Activated CD4-positive, alpha-beta T cell treated with anti-CD3 and anti-CD28 coated beads, Interleukin-2, amount 10 ng/mL, durations not matched to agents 24 days and 14 days (primary cell): ENCODE measurements around the gene TIMM21. TPM values are rescaled to one million over a fixed set of nuclear protein-coding genes. Genes with fewer than 3 reads are reported as not detected.

Experiments used
- DNase-seq: peaks from one replicate; pipeline ENCODE4 v3.0.0; 2022
- H3K27ac Mint-ChIP-seq: one replicate; pipeline ENCODE4 v1.8.0; 2022; ENCODE audit warnings: mild to moderate bottlenecking, mixed read lengths
- H3K27me3 Mint-ChIP-seq: one replicate; pipeline ENCODE4 v1.8.0; 2022; ENCODE audit warnings: mixed read lengths
- H3K36me3 Mint-ChIP-seq: one replicate; pipeline ENCODE4 v1.8.0; 2022; ENCODE audit warnings: low read depth, mild to moderate bottlenecking, mixed read lengths
- H3K4me1 Mint-ChIP-seq: one replicate; pipeline ENCODE4 v1.8.0; 2021; ENCODE audit warnings: mixed read lengths
- H3K4me3 Mint-ChIP-seq: one replicate; pipeline ENCODE4 v1.8.0; 2022; ENCODE audit warnings: mild to moderate bottlenecking, moderate library complexity, mixed read lengths
- H3K9me3 Mint-ChIP-seq: one replicate; pipeline ENCODE4 v1.8.0; 2021; ENCODE audit warnings: mixed read lengths
- intact Hi-C: fragments of 100-400 bp; cut with micrococcal nuclease; formaldehyde crosslinking; loops from one replicate; pipeline ENCODE4 v1.15.1; 2023
- total RNA-seq: library from RNA; stranded (reverse); gene quantifications from 2 replicates; pipeline ENCODE4 v1.2.3, GENCODE V29; 2022

Gene TIMM21
- total RNA-seq, 1 donor from 2014 or later, result 71.8 TPM

DNA sequence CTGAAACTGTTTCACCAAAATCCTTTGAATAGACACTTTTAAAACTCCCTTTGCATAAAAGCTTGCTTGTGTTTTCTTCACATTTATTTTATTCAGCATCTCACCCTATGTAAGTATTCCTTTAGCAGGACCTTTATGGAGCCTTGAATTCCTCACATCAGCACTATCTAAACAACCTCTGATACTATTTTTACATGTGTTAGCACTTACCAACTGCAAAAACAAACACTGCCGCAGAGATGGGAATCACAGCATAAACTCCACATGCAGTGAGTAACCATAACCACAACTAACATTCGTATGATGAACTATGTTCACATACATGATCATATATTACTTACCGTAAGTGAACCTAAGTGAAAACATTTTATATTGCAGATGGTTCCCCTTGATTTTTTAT is 16.1 kb upstream of the TIMM21 start:
- no peaks in the 10 kb centered on the region for H3K27me3 Mint-ChIP-seq
- no peaks in the 10 kb centered on the region for H3K9me3 Mint-ChIP-seq
- H3K4me1 Mint-ChIP-seq, result peaks cover 3% of the 10 kb centered on the region
- H3K27ac Mint-ChIP-seq, result no peak overlapping the region
- DNase-seq, result no peak
- H3K4me3 Mint-ChIP-seq, result no peak overlapping the region
- intact Hi-C loops, result no loop called here
- H3K36me3 Mint-ChIP-seq, result no peaks in the 10 kb centered on the region

DNA sequence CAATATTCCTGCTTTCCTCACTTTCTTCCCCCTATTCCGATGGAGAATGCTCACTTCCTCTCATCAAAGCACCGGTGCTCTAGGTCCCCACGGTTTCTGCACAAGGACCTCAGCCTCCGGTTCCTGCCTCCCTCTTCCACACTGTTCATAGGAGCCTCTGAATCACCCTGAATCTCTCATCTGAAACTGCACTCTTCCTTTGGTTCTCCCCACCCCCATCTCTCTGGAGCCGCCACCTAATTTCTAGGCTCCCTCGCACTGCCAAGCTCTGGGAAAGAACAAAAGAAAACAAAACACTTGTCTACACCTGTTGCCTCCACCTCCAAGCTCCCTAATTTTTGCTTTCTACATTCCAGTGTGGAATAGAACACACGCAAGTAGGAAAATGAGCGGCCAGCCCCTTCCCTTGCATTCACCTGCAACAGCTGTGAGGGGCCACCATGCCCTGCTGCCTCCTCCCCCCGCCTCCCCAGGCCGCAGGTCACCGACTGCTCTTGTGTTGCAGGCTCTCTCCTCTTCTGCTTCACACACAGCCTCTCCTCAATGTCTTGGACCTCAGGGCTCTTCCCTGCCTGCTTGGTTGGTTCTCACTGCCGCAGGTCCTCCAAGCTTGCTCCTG is 10.3 kb upstream of the TIMM21 start:
- H3K9me3 Mint-ChIP-seq, result no peaks in the 10 kb centered on the region
- peak overlapping the region; percentile 13 for H3K4me3 Mint-ChIP-seq
- intact Hi-C loops, result no loop called here
- no peak for DNase-seq
- no peaks in the 10 kb centered on the region for H3K36me3 Mint-ChIP-seq
- H3K27ac Mint-ChIP-seq, result peak overlapping the region; percentile 91
- no peaks in the 10 kb centered on the region for H3K27me3 Mint-ChIP-seq
- H3K4me1 Mint-ChIP-seq, result peaks cover 34% of the 10 kb centered on the region

DNA sequence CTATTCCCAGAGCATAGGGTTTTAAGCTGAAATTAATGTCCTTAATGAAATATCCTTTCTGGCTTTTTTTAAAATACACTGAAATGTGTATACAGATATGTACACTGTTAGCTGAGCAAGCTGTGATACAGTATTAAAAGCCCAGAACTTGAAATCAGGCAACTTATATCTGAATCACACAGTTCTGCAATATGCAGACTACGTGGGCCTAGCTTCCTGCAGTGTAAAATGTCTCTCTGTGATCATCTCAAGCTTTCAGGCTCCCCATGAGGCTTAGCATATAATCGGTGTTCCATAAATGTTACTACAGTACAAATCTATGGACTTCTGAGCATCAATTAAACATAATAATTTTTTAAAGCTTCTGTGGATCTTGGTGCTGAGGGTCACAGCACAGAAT is 8.9 kb upstream of the TIMM21 start:
- H3K36me3 Mint-ChIP-seq, result no peaks in the 10 kb centered on the region
- peaks cover 3% of the 10 kb centered on the region for H3K27me3 Mint-ChIP-seq
- peaks cover 37% of the 10 kb centered on the region for H3K4me1 Mint-ChIP-seq
- H3K4me3 Mint-ChIP-seq, result peak overlapping the region; percentile 79
- peak overlapping the region; percentile 91 for H3K27ac Mint-ChIP-seq
- no peaks in the 10 kb centered on the region for H3K9me3 Mint-ChIP-seq
- no peak for DNase-seq
- intact Hi-C loops, result no loop called here

DNA sequence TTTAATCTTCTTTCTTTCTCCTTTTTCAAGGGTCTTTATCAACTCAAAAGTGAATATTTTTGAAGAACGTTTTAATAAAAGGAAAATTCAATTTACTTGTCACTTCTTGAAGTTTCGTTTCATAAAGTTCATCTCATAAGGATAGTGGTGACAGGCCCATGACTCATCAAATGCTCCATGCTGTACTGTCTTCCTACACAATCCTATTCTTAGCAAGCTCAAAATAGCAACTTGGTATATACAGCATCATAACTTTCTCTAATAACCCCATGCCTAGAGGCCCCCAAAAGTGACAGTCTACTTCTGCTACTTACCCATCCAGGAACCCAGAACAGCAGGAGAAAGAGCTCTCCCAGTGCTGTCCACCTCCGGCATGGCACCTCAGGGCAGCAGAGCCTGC is 8.4 kb upstream of the TIMM21 start:
- H3K4me1 Mint-ChIP-seq, result peaks cover 37% of the 10 kb centered on the region
- H3K4me3 Mint-ChIP-seq, result peak overlapping the region; percentile 79
- H3K27me3 Mint-ChIP-seq, result peaks cover 3% of the 10 kb centered on the region
- no peaks in the 10 kb centered on the region for H3K9me3 Mint-ChIP-seq
- H3K36me3 Mint-ChIP-seq, result no peaks in the 10 kb centered on the region
- DNase-seq, result no peak
- intact Hi-C loops, result loop anchor here (1.0 to 10.0 kb wide), 5 partner anchors 8 to 1075 kb away; partner anchors contain the start of genes TIMM21 and TSHZ1
- peak overlapping the region; percentile 91 for H3K27ac Mint-ChIP-seq

DNA sequence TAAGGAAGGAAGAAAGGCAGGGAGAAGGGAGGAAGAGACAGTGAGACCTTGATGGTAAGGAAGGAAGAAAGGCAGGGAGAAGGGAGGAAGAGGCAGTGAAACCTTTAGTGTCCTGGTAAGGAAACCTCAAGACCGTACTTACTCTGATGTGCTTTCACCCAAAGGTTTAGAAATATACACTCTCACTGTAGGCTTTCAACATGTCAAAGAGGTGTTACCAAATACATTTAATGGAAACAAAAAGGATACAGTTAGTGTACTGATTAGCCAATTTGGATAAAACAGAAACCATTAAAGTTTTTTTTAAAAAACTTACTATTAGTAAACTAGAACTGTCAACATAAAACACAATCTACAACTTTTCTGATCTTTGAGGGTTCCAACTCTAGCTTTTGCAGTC is 7.7 kb upstream of the TIMM21 start:
- no peak for DNase-seq
- Mint-ChIP-seq H3K27me3 (peaks cover 3% of the 10 kb centered on the region), H3K36me3 (no peaks in the 10 kb centered on the region), H3K4me1 (peaks cover 37% of the 10 kb centered on the region), H3K27ac (peak overlapping the region; percentile 91), H3K9me3 (no peaks in the 10 kb centered on the region), H3K4me3 (peak overlapping the region; percentile 79)
- intact Hi-C loops, result loop anchor here (1.0 to 10.0 kb wide), 5 partner anchors 8 to 1074 kb away; partner anchors contain the start of genes TIMM21 and TSHZ1

DNA sequence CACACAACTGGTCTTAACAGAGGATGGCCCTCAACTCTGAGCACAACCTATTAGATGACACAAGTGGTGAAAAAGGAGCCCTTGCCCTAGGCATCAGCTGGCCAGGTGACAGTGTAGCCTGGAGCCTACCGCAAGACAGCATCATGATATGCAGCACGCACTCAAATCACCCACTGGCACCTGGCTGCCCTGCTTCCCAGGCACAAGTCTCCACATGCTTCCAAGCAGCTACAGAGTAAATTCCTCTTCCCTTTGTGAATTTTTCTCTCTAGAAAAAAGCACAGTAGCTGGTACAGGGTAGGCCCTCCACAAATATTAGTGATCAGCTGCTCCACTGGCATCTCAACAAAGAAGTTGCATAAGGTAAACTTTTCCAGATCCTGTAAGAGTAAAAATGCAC is 6.7 kb upstream of the TIMM21 start:
- Mint-ChIP-seq H3K36me3 (no peaks in the 10 kb centered on the region), H3K4me3 (no peak overlapping the region), H3K27ac (no peak overlapping the region), H3K4me1 (peaks cover 40% of the 10 kb centered on the region), H3K9me3 (no peaks in the 10 kb centered on the region), H3K27me3 (peaks cover 3% of the 10 kb centered on the region)
- DNase-seq, result no peak
- intact Hi-C loops, result loop anchor here (2.0 to 10.0 kb wide), 3 partner anchors 21 to 1073 kb away; partner anchors contain the start of gene TSHZ1

DNA sequence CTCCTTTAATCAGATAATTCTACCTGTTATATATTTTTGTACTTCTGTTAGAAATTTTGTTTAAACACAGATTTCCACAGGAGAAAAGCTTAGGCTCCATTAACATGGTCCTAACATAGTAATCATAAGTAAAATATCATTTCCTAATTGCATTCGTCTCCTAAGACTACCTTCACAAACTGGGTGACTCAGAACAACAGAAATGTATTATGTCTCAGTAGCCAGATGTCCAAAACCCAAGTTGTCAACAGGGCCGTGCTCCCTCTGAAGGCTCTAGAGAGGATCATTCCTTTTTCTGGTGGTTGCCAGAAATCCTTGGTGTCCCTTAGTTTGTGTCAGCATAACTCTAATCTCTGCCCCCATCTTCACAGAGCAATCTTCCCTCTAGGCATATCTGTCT is 6.1 kb upstream of the TIMM21 start:
- Mint-ChIP-seq H3K27ac (no peak overlapping the region), H3K4me3 (no peak overlapping the region), H3K9me3 (no peaks in the 10 kb centered on the region), H3K27me3 (peaks cover 3% of the 10 kb centered on the region), H3K36me3 (no peaks in the 10 kb centered on the region), H3K4me1 (peaks cover 46% of the 10 kb centered on the region)
- intact Hi-C loops, result loop anchor here (10.0 kb wide), 1 partner anchor 1073 kb away; the partner anchor contains the start of gene TSHZ1
- DNase-seq, result no peak

DNA sequence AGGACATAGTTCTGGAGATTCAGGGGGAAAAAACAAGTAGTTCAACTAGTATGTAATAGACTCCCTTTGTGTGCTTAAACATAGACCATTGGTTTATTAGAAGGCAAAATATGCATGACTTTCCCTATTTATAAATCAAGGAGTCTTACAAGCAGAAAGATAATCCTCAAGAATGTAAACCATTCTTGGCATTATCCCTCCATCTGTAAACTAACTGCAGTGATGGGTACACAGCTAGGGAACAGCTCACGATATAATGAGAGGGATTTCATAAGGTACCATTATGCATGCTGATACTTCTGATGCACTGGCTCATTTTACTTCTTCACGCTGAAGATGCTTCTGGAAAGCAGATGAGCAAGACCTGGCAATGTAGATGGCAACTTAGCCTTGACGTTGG is 1.6 kb upstream of the TIMM21 start:
- Mint-ChIP-seq H3K4me1 (peaks cover 42% of the 10 kb centered on the region), H3K27me3 (peaks cover 5% of the 10 kb centered on the region), H3K9me3 (no peaks in the 10 kb centered on the region), H3K4me3 (peak overlapping the region; percentile 98), H3K36me3 (peaks cover 19% of the 10 kb centered on the region), H3K27ac (peak overlapping the region; percentile 86)
- DNase-seq, result no peak
- intact Hi-C loops, result loop anchor here (10.0 kb wide), 1 partner anchor 1068 kb away; the partner anchor contains the start of gene TSHZ1

DNA sequence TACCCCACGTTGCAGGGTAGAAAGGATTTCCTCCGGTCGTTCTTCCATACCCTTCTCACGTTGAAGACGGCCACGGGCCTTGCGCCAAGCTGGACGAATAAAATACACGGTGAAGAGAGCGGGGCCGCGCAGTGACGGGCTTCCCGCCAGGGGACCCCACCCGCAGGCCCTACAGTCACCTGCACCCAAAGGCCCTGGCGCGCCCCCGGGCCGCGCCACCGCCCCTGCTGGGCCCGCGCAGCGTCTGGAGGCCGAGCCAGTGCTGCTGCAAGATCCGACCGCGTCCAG is 888 bp upstream of the TIMM21 start:
- Mint-ChIP-seq H3K4me3 (peak overlapping the region; percentile 98), H3K36me3 (peaks cover 22% of the 10 kb centered on the region), H3K27me3 (peaks cover 5% of the 10 kb centered on the region), H3K9me3 (no peaks in the 10 kb centered on the region), H3K27ac (peak overlapping the region; percentile 97), H3K4me1 (peaks cover 46% of the 10 kb centered on the region)
- no peak for DNase-seq
- intact Hi-C loops, result loop anchor here (10.0 kb wide), 1 partner anchor 1067 kb away; the partner anchor contains the start of gene TSHZ1

DNA sequence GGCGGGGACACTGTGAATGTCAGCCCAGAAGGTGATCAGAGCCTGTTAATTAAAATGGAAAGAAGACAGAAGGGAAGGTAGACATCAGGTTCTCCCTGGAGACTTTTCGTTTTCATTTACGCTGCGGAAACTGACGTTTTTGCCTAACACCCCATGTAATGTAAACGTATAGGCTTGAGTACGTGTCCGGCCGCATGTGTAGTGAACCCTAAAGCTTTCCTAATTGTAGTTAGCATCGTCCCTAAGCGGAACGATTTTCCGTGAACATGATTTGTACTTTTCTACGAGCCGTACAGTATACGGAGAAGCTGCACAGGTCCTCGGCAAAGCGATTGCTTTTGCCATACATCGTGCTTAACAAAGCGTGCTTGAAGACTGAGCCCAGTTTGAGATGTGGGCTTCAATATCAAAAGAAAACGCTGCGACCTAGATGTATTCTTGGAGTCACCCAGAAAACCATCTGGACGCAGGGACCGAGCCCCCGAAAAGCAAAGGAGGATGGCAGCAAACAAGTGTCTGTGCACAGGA is 284 bp downstream of the TIMM21 start:
- Mint-ChIP-seq H3K4me3 (peak overlapping the region; percentile 98), H3K4me1 (peaks cover 54% of the 10 kb centered on the region), H3K27ac (peak overlapping the region; percentile 97), H3K27me3 (peaks cover 5% of the 10 kb centered on the region), H3K36me3 (peaks cover 22% of the 10 kb centered on the region), H3K9me3 (no peaks in the 10 kb centered on the region)
- intact Hi-C loops, result loop anchor here (1.0 to 10.0 kb wide), 8 partner anchors 8 to 1066 kb away; partner anchors contain the start of genes TSHZ1 and ZNF407
- no peak for DNase-seq

DNA sequence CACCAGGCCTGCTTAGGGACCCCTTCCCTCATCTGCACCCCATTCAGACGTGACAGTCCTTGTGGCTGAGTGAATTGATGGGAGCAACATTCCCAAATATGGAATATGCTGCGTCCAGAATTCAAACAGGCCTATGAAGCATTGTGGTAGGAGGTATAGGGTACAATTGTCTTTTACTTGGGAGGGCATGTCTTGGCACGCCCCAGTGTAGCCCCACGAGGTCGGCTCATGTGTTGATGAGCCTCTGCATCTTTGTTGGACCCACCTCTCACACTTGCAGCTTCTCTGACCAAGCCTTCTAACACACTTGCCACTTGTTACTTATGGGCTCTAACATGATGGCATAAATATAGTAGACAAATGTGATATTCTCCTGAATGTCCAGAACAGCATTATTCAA is 1.6 kb downstream of the TIMM21 start:
- peaks cover 2% of the 10 kb centered on the region for H3K27me3 Mint-ChIP-seq
- intact Hi-C loops, result loop anchor here (2.0 to 10.0 kb wide), 4 partner anchors 67 to 1065 kb away; partner anchors contain the start of genes TSHZ1 and ZNF407
- peaks cover 28% of the 10 kb centered on the region for H3K36me3 Mint-ChIP-seq
- peak overlapping the region; percentile 63 for H3K27ac Mint-ChIP-seq
- peak overlapping the region; percentile 98 for H3K4me3 Mint-ChIP-seq
- no peaks in the 10 kb centered on the region for H3K9me3 Mint-ChIP-seq
- DNase-seq, result no peak
- peaks cover 52% of the 10 kb centered on the region for H3K4me1 Mint-ChIP-seq

DNA sequence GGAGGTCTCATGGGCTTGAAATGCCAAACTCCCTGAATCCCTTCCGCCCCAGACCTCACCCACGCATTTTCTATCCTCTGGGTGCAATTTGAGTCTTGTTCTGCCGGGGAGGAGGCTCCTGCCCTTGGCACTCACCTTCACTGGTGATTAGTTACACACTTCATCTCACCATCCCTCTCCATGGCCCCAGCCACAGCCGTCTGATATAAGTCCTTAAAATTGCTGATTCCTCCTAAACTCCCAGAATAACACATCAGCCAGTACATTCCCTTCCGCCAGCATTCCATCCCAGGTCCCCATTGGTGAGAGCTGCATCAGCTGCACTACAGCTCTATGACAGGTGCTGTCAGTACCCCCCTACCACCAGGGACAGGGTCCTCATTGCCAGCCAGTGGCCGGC is 3.9 kb downstream of the TIMM21 start:
- peaks cover 41% of the 10 kb centered on the region for H3K36me3 Mint-ChIP-seq
- intact Hi-C loops, result no loop called here
- DNase-seq, result no peak
- H3K27me3 Mint-ChIP-seq, result peaks cover 2% of the 10 kb centered on the region
- peaks cover 43% of the 10 kb centered on the region for H3K4me1 Mint-ChIP-seq
- no peak overlapping the region for H3K4me3 Mint-ChIP-seq
- H3K9me3 Mint-ChIP-seq, result no peaks in the 10 kb centered on the region
- H3K27ac Mint-ChIP-seq, result peak overlapping the region; percentile 25

DNA sequence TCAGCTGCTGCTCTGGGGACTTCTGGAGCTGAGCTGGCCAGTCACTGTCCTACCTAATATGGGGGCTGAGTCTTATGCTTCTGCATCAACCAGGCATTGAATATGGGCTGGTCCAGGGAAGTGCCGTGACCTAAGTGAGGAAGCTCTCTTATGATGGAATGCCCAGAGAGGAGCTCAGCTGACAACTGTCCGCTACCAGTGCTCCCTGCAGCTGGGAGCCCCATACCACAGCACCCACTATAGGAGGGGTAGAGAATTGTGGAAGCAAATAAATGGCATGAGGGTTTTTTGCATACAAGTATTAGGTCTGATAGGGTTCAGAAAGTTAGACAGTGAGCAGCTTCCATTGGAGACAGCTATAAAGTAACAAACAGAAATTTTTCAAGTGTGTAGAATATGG is 4.5 kb downstream of the TIMM21 start:
- no peak overlapping the region for H3K27ac Mint-ChIP-seq
- H3K27me3 Mint-ChIP-seq, result no peaks in the 10 kb centered on the region
- H3K4me1 Mint-ChIP-seq, result peaks cover 38% of the 10 kb centered on the region
- intact Hi-C loops, result no loop called here
- DNase-seq, result no peak
- no peaks in the 10 kb centered on the region for H3K9me3 Mint-ChIP-seq
- peaks cover 40% of the 10 kb centered on the region for H3K36me3 Mint-ChIP-seq
- no peak overlapping the region for H3K4me3 Mint-ChIP-seq

DNA sequence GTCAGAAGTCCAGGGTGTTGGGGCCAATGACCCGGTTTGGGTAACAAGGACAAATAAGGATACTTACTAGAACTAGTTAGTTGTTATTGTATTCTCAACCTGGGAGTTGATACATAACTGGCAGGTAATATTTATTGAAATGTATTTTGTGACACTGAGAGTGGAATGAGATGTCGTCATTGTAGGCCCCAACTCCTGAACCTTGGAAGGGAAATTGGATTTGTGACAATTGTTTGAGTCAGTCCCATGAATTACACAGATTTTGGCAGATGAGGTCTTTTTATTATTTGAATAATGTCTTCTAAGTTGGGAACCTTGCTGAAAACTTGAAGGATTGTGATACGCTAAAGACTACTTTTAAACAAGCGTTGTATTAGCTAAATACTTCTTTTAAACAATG is 5.1 kb downstream of the TIMM21 start:
- H3K9me3 Mint-ChIP-seq, result no peaks in the 10 kb centered on the region
- intact Hi-C loops, result no loop called here
- H3K27me3 Mint-ChIP-seq, result no peaks in the 10 kb centered on the region
- H3K4me3 Mint-ChIP-seq, result no peak overlapping the region
- H3K27ac Mint-ChIP-seq, result no peak overlapping the region
- H3K4me1 Mint-ChIP-seq, result peaks cover 35% of the 10 kb centered on the region
- H3K36me3 Mint-ChIP-seq, result peaks cover 44% of the 10 kb centered on the region
- DNase-seq, result no peak
